NCI-H2227 (cell line): ENCODE data around the gene GBX1.

Experiments used
- DNase-seq: peaks from one replicate; lab custom pipeline; 2025; ENCODE audit not compliant: unreplicated experiment; lab: John Stamatoyannopoulos, UW

GBX1 gene

DNA sequence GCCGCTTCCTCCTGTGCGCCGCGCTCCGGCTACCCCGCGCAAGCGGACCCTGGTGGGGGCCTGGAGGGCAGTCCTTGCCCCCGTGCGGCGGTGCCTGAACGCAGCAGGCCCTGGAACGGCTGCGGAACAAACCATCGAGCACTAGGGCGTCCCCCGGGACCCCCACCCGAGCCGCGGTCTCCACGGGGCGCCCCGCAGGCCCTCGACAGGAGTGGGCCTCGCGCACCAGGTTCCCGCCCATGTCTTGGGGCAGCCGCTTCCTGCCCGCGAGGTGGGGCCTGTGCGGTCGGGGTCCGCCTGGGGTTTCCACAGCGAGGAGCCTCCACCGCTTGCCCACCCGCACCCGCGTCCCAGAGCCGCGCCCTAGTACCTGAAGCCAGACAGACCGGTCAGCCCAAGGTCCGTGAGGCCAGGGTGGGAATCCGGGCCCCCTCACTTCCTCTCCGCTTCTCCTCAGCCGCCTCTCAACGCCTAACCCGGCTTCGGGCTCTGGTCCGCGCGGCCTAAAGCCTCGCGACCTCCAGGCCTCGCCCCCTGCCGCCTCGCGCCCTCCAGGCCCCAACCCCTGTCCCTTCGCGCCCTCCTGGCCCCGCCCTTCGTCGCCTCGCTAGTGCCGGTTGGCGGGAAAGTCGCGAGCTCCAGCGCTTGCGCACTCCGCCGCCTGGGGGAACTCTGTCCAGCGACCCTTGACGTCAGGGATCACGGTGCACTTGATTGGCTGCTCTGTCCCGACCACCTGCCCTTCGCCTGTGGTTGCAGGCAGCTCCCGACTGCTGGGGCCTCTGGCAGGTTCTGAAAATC, 7.0 kb upstream of the GBX1 start:
- no peak for DNase-seq

DNA sequence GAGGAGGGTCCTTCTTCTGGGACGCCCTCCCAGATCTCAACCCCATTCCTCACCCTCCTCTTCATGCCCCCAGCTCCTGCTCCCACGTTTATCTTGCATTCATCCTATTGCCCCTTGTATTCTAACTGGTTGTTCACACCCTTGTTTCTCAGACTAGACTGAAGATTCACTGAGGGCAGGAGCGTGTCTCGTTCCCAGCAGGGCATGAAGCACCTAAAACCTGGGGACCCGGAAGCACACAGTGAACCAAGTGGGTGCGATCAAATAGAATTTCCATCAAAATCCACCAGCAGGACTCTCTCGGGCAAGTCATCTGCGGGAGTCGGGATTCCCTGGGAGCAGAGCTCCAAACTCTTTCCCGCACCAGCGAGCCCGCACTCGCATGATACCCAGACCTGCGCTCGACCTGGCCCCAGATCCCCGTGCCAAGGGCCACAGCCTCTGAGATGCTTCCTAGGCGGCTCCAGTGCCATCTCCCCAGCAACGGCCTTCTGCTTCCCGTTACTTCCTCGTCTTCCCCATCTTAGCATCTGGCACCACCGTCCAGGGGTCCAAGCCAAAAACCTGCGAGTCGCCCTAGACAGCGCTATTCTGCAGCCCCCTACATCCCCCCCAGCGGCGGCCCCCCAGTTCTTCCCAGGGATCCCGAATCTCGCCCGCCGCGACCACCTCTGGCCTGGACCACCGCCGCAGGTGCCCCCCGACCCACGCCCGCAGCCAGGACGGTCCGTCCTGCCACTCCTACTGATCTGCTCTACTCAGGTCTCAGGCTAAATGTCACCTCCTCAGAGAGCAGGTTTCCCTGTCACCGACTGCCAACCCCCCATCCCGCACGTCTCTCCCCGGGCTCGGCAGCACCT, 6.1 kb upstream of the GBX1 start:
- DNase-seq, result no peak

- peak; percentile 86 for DNase-seq
Measured at GRCh38 chr7:151172273-151173141, 5.0 kb upstream of the GBX1 start.

- no peak for DNase-seq
Measured at GRCh38 chr7:151168787-151169162, 1.3 kb upstream of the GBX1 start.

DNA sequence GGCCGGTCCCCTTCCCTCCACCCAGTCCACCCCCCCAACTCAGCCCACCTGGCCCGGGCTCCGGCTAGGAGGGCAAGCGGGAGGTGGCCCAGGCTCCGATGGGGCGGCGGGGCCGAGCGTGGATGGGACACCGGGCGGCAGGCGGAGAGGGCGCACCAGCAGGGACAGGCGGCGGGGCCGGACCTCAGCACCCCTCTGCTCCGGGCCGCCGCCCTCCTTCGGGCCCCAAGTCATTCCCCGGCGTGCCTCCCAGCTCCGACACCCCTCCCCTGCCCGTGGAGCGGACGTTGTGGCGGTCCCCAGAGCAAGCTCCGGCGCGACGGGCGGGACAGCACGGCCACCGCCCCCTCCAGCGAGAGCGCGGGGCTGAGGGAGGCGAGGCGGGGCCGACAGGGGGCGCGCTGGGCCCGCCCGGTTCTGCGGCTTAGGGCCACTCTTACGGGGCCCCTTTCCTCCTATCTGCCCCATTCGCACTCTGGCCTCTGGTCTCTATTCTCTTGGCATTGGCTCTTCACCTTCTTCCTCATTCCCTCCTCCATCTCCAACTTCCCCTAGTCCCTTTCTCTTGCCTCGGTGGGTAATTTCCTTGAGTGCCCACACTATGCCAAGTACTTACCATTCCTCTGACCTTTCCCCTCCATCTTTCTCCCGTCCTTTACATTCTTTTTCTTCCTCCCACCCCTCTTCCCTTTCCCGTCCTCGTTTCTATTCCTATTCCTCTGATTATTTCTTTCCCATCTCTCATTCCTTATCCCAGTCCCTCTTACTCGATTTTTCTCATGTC, 701 bp upstream of the GBX1 start:
- peak; percentile 70 for DNase-seq

DNA sequence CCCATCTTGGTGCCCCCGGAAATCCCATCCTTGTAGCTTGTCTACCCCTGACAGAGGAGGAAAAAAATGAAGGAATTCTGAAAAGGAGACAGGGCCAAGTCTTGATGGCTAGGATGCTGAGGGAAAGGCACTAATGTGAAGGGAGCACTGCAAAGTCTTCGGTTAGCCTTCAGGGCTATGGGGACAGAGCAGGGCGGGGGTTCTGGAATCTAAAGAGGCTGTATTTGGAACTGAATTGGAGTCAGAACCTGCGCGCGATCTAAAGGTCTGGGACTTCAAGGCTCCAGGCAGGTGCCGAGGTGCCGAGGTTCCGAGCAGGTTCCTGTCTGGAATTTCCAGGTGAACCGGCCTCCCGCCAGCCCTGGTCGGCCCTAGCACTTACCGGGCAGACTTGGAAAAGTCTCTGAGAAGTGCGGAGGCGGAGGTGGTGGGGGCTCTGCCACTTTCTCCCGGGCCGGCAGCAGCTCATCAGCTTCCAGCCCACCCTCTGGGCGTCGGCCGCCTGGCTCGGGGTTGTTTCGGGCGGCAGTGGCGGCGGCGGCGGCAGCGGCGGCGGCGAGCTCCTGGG, 781 bp downstream of the GBX1 start:
- no peak for DNase-seq

- DNase-seq, result no peak
Measured at GRCh38 chr7:151161757-151162156, 5.7 kb downstream of the GBX1 start.

- DNase-seq, result no peak
Measured at GRCh38 chr7:151157645-151158329, 9.7 kb downstream of the GBX1 start.

GRCh38 chr7:151152643-151153513, 14.6 kb downstream of the GBX1 start:
- no peak for DNase-seq

DNA sequence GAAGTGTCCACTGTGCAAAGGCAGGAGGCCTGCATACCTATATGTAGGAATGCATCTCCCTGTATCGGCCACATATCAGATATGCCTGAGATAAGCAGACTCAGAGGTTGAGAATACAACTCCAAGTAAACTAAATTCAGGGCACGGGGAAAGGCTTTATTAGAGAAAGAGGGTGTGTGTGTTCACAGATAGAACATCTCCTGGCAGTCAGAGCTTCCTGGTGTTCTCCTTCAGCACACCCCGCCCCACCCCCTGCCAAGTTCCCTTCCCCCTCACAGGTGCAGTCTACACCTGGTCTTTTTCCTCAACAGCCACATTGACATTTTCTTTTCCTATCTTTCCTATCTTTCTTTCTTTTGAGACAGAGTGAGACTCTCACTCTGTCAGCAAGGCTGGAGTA, 17.1 kb downstream of the GBX1 start:
- DNase-seq, result no peak

GRCh38 chr7:151148319-151149259, 18.9 kb downstream of the GBX1 start:
- DNase-seq, result no peak

DNA sequence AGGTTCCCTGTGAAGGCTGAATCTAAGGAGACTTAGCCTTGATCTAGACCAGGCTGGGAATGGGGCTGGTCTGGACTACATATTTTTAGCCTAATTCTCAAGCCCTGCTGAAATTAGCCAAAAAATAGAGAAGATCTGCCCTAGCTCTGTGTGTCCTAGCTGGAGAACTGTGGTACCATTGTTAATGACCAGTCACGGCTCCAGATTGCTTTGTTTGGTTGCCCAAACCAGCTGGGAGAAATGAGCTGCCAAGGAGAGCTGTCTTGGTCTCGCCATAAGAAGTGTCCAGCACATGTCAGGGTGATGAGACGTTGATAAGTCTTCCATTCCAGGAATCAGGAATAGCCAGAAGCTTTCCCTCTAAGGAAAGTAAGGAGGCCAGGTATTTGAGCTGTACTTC, 20.7 kb downstream of the GBX1 start:
- no peak for DNase-seq

DNA sequence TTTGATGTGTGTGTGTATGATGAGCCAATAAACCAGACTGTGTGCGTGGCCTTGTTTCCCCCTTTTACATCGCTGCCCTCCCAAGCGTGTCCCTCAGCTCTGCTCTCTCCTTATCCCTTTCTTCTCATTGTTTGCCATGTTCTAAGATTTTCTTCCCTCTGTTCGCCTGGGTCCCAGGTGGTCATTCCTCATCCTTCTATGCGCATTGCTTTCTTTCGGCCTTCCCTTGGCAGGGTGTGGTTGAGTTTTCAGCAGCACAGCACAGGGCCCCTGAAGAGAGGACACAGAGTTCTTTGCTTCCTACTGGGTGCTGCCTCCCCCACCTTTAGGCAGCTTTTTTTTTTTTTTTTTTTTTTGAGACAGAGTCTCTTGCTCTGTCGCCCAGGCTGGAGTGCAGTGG, 23.1 kb downstream of the GBX1 start:
- DNase-seq, result no peak

- DNase-seq, result no peak
Measured at GRCh38 chr7:151143261-151144015, 24.1 kb downstream of the GBX1 start.

GRCh38 chr7:151142686-151143040, 24.8 kb downstream of the GBX1 start:
- no peak for DNase-seq

DNA sequence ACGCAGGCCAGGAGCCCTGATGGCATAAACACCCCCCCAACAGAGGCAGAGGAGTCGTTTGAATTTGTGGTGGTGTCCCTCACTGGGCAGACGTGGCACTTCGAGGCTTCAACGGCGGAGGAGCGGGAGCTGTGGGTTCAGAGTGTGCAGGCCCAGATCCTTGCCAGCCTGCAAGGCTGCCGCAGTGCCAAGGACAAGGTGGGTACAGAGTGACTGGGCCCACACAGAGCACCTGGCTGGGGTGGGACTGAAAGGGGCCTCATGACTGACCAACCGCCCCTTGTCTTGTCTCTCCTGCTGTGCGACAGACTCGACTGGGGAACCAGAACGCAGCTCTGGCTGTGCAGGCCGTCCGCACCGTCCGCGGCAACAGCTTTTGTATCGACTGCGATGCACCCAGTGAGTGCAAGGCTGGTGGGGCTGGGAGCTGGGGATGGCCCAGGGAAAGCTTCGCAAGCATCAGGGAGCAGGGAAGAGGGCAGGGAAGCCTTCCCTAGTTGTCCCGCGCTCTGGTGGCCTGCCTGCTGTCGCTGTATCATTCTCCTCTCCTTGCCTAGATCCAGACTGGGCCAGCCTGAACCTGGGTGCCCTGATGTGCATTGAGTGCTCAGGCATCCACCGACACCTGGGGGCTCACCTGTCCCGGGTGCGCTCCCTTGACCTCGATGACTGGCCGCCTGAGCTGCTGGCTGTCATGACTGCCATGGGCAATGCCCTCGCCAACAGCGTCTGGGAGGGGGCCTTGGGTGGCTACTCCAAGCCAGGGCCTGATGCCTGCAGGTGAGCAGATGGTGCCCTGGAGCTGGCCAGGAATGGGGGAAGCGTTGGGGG, 25.4 kb downstream of the GBX1 start:
- no peak for DNase-seq
